ENCODE results near the gene PDE1C.

The PDE1C gene

GRCh38 chr7:31986878-31987518, 83.2 kb downstream of the PDE1C start:
- no peak for DNase-seq

- DNase-seq = no peak
Observed at GRCh38 chr7:31982962-31983361, 87.2 kb downstream of the PDE1C start.

GRCh38 chr7:31981874-31982390, 88.3 kb downstream of the PDE1C start:
- no peak for DNase-seq

GRCh38 chr7:31979690-31980330, 90.4 kb downstream of the PDE1C start:
- DNase-seq = no peak

GRCh38 chr7:31975546-31975945, 94.7 kb downstream of the PDE1C start:
- no peak for DNase-seq

- DNase-seq = no peak
Observed at GRCh38 chr7:31974351-31974750, 95.9 kb downstream of the PDE1C start.

GRCh38 chr7:31971049-31971667, 99.0 kb downstream of the PDE1C start:
- no peak for DNase-seq

- DNase-seq = no peak
Observed at GRCh38 chr7:31970501-31970900, 99.7 kb downstream of the PDE1C start.

GRCh38 chr7:31963569-31964175, 106.5 kb downstream of the PDE1C start:
- DNase-seq = no peak

- DNase-seq = no peak
Observed at GRCh38 chr7:31962246-31962645, 108.0 kb downstream of the PDE1C start.

GRCh38 chr7:31958226-31958625, 112.0 kb downstream of the PDE1C start:
- no peak for DNase-seq

- no peak for DNase-seq
Observed at GRCh38 chr7:31957756-31958155, 112.5 kb downstream of the PDE1C start.

- no peak for DNase-seq
Observed at GRCh38 chr7:31957090-31957720, 113.0 kb downstream of the PDE1C start.

- no peak for DNase-seq
Observed at GRCh38 chr7:31955641-31956040, 114.6 kb downstream of the PDE1C start.

GRCh38 chr7:31955021-31955420, 115.2 kb downstream of the PDE1C start:
- DNase-seq = no peak

- DNase-seq = no peak
Observed at GRCh38 chr7:31954500-31954899, 115.7 kb downstream of the PDE1C start.

GRCh38 chr7:31953432-31953831, 116.8 kb downstream of the PDE1C start:
- no peak for DNase-seq

- no peak for DNase-seq
Observed at GRCh38 chr7:31950091-31950755, 120.0 kb downstream of the PDE1C start.

- no peak for DNase-seq
Observed at GRCh38 chr7:31948029-31948428, 122.2 kb downstream of the PDE1C start.

GRCh38 chr7:31940167-31940566, 130.0 kb downstream of the PDE1C start:
- DNase-seq = no peak

GRCh38 chr7:31939076-31939475, 131.1 kb downstream of the PDE1C start:
- DNase-seq = no peak

GRCh38 chr7:31938650-31939049, 131.6 kb downstream of the PDE1C start:
- DNase-seq = no peak

- DNase-seq = no peak
Observed at GRCh38 chr7:31937982-31938381, 132.2 kb downstream of the PDE1C start.

Data from DMS79 treated with DMSO at 0.1 percent for 48 hours (cell line).